Measurements from ENCODE around the gene MYOCD. TPM values are rescaled to one million over a fixed set of nuclear protein-coding genes. Genes with fewer than 3 reads are reported as not detected.

The MYOCD gene
- total and polyA plus RNA-seq, 12 donors = 7.0 to 111 (median 45.2) TPM

- intact Hi-C loops (cut with DNase I) = no loop called here
- ATAC-seq (no peak), DNase-seq (no peak)
- Histone ChIP-seq H3K36me3 (no peaks in the 10 kb centered on the region), H3K27ac (no peak overlapping the region), H3K27me3 (no peaks in the 10 kb centered on the region), H3K4me3 (no peak overlapping the region), H3K9me3 (peaks cover 0 to 15% (median 0%) of the 10 kb centered on the region in 11 donors), H3K4me1 (peaks cover 0 to 10% (median 0%) of the 10 kb centered on the region in 9 donors)
- no peak for TF ChIP-seq CTCF (IDR thresholded peaks at IDR 0.05)
- 37 to 50% methylated on average over 5 of the region's 5 CpGs for WGBS, 2 donors
Measured at GRCh38 chr17:12812877-12813276, 147.2 kb downstream of the MYOCD start.

- Histone ChIP-seq H3K4me3 (no peak overlapping the region), H3K36me3 (no peaks in the 10 kb centered on the region), H3K27me3 (no peaks in the 10 kb centered on the region), H3K27ac (no peak overlapping the region), H3K9me3 (peaks cover 0 to 16% (median 0%) of the 10 kb centered on the region in 11 donors), H3K4me1 (peaks cover 0 to 10% (median 0%) of the 10 kb centered on the region in 9 donors)
- DNase-seq (no peak), ATAC-seq (no peak)
- no peak for TF ChIP-seq CTCF (IDR thresholded peaks at IDR 0.05)
- intact Hi-C loops (cut with DNase I) = no loop called here
- WGBS, 2 donors = 73 to 78% methylated on average over 9 of the region's 9 CpGs
Measured at GRCh38 chr17:12813664-12814063, 148.0 kb downstream of the MYOCD start.

- TF ChIP-seq CTCF (IDR thresholded peaks at IDR 0.05) = no peak
- Histone ChIP-seq H3K4me3 (no peak overlapping the region), H3K9me3 (peaks cover 0 to 13% (median 0%) of the 10 kb centered on the region in 11 donors), H3K36me3 (no peaks in the 10 kb centered on the region), H3K4me1 (peaks cover 0 to 10% (median 0%) of the 10 kb centered on the region in 9 donors), H3K27me3 (no peaks in the 10 kb centered on the region), H3K27ac (no peak overlapping the region)
- DNase-seq = no peak
- ATAC-seq = no peak
- intact Hi-C loops (cut with DNase I) = no loop called here
- 61 to 68% methylated on average over 2 of the region's 2 CpGs for WGBS, 2 donors
Measured at GRCh38 chr17:12814718-12815117, 149.0 kb downstream of the MYOCD start.

- no peak for TF ChIP-seq CTCF (IDR thresholded peaks at IDR 0.05)
- no peak overlapping the region for H3K27ac ChIP-seq
- ATAC-seq = no peak
- intact Hi-C loops (cut with DNase I) = no loop called here
- peaks cover 0 to 10% (median 0%) of the 10 kb centered on the region in 9 donors for H3K4me1 ChIP-seq
- H3K27me3 ChIP-seq = no peaks in the 10 kb centered on the region
- 47 to 49% methylated on average over 3 of the region's 3 CpGs for WGBS, 2 donors
- H3K9me3 ChIP-seq = peaks cover 0 to 13% (median 0%) of the 10 kb centered on the region in 11 donors
- H3K36me3 ChIP-seq = no peaks in the 10 kb centered on the region
- H3K4me3 ChIP-seq = no peak overlapping the region
- DNase-seq = no peak
Measured at GRCh38 chr17:12815642-12816141, 150.0 kb downstream of the MYOCD start.

Other genes starting within 250 kb of the MYOCD start
- gene ARHGAP44, start 123.6 kb downstream of the MYOCD start, total RNA-seq = 10 to 100 TPM in 1 of 10 donors, 1 to 10 TPM in 9; 6.1 to 10.6 (median 8.7) TPM
- 1 to 10 TPM; 4.0 to 4.2 TPM for gene ARHGAP44, start 123.6 kb downstream of the MYOCD start, polyA plus RNA-seq

Data from heart right ventricle (tissue), 16 donors.